Measurements from ENCODE around the gene ZNF469.

The ZNF469 gene

DNA sequence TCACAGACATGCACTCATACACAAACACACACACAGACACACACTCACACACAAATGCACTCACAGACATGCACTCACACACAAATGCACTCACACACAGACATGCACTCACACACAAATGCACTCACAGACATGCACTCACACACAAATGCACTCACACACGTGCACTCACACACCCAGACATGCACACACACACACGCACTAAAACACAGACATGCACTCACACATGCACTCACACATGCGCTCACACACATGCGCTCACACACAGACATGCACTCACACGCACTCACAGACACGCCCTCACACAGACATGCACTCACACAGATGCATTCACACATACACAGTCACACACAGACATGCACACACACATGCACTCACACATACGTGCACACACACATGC lies 2.7 kb upstream of the ZNF469 start:
- DNase-seq, result no peak

DNA sequence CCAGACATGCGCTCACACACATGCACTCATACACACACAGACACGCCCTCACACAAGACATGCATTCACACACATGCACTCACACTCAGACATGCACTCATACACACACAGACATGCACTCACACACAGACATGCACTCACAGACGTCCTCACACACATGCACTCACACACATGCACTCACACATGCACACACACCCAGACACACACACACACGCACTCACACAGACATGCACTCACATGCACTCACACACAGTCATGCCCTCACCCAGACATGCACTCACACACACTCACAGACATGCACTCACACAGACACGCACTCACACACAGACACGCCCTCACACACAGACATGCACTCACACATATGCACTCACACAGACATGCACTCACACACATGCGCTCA lies 2.1 kb upstream of the ZNF469 start:
- no peak for DNase-seq

DNA sequence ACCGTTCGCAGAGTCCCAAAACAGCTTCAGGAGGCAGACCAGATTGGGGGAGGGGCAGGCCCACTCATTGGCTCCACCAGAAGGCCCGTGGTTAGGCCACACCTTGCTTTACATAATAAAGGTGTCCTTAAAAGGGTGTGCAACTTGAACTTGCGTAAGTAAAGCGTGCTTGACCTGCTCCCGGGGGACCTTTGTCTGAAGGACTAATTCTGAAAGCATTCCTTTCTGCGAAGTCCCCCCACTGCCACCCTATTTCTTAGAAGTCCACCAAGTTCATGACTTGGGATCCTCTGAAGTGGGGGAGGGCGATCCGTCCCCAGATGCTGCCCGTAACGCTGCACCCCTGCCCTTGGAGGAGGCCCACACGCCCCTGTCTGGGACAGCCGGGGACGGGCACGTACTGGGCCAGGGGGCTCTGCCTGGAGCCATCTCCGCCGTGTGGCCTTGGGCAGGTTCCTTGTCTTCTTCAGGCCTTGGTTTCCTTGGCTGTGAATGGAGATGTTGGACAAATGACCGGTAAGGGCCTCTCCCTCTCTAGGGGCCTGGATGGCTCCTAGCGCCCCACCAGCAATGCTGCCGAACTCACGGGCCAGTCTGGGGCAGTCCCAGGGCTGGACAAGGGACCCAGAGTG lies 823 bp upstream of the ZNF469 start:
- no peak for DNase-seq

DNA sequence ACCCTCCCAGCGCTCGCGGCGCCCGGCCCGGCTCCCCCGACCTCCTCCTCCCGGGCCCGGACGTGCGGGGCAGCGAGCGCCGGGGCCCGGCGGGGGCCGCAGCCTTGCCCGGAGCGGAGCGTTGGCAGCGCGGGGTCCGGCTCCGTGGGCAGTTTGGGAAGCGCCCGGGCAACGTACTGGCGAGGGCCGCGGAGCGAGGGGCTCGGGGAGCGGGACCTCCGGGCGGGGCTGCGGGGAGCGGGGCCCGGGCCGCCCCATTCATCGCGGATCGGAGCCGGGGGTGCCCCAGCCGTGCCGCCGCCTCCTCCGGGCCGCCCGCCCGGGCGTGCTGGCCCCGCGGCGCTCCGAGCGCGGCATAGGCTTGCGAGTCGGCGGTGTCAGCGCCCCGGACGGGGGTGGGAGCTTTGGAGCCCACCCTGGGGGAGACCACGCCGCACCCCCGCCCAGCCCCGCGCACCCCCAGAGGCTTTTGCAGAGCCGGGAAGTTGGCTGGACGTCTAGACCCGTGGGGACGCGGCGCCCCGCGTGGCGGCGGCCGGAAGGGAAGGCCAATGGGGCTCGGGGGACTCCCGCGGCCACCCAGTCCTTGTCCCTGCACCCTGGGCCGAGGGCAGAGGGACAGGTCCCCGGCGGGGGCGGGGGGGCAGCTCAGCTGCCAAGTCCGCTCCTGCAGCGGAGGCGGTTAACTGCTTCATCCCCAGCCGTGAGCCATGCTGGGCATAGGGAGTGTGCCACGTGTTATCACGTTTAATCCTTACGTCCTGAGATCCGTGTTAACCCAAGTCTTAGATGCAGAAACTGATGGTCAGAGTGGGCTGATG lies 852 bp downstream of the ZNF469 start:
- DNase-seq, result no peak

DNA sequence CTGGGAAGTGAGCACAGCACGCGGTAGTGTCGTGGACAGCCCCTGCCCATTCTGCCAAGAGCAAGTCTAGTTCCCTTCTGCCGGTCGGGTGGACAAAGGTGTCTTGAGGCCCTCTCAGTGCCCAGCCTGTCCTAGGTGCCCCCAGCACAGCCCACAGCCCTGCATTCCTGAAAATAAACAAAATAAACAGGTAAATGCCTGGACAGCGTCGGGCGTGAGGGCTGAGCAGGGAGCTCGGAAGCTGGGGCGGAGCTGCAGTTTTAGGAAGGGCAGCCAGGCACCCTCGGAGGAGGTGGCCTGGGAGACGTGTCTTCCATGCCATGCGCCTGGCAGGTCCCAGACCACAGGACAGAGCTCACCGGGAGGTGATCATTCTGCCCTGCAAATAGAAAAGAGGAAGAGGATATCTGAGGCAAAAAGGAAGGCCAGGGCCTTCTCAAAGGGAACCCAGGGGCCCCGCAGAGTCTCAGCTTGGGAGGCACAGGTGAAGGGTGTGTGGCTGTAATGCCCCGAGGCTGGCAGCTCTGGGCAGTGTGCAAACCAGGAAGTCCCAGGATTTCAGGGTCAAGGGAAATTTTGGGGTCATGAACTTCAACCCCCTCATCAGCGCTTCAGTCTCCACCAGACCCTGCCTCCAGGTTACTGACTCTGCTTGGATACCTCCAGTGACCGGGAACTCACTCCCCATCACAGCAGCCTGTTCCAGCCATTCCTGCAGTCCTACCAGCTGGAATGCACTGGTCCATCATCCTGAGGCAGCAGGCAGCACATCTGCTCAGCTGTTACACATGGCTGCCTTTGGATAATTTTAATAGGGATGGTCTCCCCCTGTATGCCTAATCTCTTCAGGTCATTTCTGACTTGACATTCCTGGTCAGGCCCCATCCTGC lies 1.7 kb downstream of the ZNF469 start:
- DNase-seq, result no peak

DNA sequence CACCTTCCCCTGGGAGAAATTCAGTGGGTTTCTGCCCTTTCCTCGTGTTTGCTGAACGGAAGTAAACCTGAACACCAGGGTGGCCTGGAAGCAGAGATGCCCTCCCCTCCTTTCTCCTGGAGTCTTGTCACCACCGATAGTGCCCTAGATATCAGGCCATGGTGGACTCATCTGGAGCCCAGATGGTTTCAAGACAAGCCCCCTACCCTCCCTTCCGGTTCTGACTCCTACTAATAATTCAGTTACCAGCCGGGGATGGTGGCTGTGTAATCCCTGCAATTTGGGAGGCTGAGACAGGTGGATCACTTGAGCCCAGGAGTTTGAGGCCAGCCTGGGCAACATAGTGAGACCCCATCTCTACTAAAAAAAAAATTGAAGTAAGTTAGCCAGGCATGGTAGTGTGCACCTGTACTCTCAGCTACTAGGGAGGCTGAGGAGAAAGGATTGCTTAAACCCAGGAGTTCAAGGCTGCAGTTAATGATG lies 2.4 kb downstream of the ZNF469 start:
- DNase-seq, result no peak

DNA sequence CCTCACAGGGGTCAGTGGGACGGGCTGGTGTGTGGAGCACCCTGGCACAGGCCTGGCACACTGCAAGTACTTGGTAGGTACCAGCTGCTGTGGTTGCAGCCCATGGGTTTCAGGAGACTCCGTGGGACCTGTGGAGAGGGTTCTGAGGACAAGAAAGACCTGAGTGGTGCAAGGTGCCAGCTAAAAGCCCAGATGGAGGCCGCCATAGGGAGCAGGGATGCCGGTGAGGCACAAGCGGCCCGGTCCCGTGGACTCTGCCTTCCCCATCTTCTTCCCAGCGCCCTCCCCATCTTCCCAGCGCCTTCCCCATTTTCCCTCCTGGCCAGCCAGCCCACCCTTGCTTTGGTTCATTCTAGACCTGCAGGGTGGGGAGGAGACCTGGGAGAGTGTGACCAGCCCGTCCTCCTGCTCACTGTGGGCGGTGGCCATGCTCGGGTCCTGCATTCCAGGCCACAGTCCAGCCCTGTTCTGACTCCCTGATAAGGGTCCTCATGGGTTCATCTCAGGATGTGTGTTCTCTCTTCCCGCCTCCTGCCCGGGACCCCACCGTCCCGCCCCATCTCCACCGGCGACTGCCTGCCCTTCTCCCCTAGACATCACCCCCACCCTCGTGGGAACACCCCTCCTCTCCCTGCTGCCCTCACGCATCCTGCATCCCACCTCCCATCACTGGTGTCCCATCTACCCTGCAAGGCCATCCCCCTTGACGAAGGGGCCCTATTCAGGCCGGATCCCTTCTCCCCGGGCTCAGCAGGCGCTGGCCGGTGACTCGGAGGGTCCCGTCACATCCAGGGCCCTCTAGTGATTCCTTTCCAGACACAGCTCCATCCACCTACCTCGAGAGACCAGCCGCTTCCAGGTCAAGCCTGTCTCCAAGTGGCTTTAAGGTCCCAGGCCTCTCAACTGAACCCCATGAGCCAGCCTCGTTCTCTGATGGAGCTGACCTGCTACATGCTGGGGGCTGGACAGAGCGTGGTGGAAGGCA lies 3.4 kb downstream of the ZNF469 start:
- no peak for DNase-seq

DNA sequence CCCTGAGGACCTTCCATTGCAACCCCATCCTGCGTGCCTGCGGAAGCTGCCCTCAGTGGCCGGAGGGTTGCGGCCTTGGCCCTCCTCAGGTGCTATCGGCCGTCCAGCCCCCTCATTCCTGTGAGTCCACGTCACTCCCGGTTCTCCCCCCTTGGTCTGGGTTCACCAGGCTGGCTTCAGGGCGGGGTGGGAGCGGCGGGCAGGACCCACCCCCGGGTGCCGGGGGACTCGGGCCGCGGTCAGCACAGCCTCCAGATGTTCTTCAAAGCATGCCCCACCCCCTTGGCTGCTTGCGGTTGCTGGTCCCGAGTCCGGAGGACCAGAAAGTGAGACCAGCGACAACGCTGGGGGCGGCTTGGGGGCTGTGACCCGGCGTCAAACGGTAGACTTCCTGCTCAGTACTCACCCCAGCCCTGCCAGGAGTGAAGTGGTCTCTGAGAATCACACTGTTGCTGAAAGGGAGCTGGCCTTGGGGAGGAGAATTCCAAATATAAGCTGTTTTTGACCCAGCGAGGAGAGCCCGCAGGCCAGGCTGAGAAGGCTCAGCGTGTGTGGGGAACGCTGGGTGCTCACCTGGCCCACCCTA lies 4.5 kb downstream of the ZNF469 start:
- DNase-seq, result no peak

DNA sequence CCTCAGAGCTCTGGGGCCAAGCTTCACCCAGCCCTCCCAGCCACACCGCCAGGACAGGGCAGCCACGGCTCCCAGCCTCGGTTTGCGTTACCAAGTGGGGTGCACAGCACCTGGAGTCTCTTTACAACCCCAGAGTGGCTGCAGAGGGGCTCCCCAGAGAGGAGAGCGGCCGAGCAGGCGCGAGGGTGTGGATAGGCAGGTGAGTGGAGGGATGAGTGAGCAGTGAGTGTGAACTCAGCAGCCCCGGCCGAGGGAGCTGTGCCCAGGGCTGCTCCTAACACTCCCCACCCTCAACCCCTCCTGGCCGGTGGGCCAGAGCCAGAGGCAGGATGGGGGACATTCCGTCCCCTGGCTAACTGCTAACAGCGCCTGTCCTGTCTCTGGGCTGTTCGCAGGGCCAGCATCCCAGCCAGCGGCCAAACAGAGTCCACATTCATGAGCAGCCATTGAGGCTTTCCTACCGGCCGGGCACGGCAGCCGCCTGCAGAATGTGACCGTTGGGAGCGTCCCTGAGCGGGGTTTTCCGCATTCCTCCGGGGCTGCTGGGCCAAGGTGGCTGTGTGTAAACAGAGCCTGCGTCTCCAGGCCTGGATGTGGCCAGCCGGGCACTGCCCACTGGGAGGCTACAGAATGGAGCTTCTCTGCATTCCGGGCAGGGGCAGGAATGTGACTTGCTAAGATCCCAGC lies 5.3 kb downstream of the ZNF469 start:
- DNase-seq, result no peak

DNA sequence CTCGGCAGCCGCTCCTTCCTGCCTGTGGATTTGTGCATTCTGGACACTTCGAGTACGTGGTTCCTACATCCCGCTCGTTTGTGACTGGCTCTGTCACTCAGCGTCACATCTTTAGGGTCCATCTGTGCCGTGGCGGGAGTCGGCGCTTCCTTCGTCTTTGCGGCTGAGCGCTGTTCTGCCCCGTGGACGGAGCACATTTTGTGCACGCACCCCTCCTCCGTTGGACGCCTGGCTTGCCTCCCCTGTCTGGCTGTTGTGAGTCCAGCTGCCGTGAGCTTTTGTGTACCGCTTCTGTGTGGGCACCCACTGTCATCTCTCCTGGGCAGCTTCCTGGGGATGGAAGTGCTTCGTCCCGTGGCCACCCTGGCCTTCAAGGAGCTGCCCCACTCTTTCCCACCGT lies 6.4 kb downstream of the ZNF469 start:
- no peak for DNase-seq

DNA sequence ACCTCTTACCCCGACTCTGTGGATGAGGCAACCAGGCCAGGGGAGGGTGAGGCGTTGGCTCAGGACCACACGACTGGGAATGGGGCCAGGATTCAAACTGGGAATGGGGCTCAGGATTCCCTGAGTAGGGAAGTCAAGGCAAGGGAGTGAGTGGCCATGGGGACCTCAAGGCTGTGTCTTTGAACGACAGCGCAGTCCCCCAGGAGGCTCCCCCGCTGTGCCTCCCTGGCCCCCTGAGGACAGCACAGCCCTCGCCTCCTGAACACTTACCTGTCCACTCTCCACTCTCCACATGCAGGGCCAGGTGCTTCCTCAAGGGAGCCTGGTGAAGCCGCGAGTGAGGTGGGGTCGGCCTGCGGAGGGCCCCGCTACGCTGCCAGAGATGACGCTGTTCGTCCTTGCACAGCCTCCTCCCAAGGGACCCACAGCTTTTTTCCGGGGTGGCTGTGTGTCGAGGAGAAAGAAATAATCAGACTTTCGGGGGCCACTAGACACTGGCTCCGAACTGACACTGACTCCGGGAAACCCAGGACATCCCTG lies 6.9 kb downstream of the ZNF469 start:
- no peak for DNase-seq

DNA sequence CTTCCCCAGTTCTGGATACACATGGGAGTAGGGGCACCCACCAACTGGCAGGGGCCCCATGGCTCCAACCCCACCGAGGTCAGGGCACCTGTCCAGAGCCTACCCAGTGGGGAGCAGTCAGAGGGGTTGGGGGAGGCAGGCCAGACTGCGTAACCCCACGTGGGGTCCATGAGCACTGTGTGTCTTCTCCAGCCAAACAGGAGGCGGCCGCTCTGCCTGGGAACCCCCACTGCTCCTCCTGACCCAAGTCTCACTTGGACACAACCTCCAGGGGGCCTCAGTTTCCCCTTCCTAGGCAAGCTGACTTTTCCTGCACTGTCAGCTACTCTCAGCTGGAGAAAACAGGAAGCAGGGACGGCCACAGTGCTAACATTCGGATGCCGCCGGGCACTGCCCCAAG lies 7.5 kb downstream of the ZNF469 start:
- no peak for DNase-seq

DNA sequence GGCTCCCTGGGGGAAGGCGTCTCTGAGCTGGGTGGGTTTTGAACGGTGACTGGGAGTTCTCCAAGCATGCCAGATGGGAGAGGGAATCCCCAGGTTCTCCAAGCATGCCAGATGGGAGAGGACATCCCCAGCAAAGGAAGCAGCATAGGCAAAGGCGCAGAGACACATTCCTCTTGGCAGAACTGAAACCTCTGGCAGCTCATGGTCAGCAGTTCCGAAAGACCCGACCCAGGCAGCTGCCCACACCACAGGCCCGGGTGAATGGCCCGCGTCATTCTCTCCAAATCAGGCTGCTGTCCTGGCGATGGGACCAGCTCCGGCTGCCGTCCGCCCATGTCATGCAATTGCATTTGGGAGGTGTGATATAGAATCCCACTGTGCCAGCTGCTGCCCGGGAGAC lies 8.0 kb downstream of the ZNF469 start:
- no peak for DNase-seq

DNA sequence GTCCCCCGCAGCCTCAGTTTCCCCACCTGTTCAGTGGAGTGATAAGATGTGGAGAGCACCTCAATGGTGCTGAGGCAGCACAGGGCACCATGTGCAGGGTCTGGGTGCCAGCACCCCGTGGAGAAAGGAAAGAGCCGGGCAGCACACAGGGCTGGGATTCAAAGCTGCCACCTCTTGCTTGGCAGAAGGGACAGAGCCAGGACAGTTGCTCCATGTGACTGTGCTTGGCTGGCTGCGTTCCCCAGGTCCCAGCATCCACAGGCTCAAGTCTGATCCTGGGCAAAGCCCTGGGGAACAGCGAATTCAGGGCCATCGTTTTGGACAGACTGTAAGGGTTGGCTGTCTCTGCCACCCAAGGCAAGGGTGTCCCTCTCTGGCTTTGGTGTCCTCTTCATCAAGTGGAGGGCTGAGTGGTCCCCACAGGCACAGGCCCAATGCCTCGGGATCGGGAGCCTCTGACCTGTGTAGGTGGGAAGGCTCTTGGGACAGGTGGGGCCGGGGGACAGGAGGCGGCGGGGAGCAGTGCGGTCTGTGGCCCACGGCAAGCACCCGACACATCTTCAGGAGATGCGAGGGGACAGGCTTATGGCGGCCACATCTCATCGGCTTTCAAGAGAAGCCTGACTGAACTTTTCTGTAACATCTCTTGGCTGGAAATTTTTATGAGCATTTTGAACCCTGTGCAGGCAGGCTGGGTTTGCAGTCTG lies 8.5 kb downstream of the ZNF469 start:
- DNase-seq, result no peak

DNA sequence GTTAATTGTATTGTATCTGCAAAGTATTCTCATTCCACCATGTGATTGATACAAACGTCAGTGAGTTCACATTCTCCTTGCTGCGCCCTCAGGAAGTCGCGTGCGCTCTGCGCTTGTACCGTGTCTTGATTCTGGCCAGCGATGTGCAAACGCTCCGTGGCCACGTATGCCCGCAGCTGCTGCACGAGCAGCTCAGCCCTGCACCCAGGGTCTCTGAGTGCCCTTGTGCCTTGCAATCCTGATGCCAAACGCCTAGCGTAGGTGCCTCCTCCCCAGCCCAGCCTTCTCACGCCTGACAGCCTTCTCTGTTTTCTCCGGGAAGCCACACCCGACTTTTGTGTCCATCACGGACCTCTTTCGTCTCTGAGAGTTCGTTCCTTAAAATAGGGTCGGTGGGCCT lies 9.4 kb downstream of the ZNF469 start:
- DNase-seq, result no peak

DNA sequence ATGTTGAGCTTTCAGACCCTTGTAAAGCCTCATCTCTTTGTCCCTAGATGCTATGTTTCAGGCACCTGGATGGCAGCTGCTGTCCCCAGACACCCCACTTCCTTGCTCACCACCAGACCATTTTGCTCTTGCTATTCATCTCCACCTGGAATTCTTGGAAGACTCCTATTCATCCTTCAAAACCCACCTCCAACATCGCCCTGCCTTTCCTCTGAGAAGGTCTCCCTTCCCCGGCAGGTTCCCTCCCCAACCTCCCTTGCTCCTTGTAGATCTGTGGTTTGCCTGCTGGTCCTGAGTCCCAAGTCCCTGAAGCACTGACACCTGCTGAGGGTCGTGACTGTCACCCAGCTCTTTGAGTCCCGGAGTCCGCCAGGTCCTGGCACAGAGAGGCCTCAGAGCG lies 9.9 kb downstream of the ZNF469 start:
- DNase-seq, result no peak

DNA sequence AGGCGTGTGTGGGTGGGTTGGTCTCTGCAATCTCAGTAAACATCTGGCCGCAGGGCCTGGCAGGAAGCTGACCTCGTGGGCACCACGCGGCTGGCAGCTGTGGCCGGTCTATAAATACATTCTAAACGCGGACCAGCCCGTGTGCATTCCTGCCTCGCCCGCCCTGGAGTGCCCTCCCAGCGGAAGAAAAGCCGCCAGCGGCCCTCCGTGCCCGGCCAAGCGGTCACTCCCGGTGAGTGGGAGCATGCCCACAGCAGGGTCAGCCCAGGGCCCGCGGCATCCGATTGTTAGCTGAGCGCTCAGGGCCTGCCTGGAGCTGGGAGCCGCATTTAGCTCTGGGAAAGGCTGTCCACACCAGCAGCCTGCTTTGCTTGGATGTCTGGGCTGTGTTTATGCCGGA lies 10.3 kb downstream of the ZNF469 start:
- no peak for DNase-seq

DNA sequence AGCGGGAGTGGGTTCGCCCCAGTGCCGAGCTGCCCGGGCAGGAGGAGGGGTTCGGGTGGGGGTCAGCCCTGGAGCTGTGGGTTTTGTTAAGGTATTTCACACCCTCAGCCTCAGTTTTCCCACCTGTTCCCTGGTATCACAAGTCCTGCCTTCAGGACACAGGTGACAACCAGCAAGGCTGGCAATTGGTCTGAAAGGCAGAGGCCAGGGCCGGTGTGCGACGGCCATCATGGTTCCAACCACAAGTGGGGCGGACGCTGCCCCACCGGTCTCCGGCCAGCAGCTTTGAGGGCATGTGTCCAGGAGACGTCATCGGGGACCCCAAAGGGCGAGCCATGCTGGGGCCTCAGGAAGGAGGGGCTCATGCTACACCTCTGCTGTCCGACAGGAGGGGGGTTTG lies 10.8 kb downstream of the ZNF469 start:
- DNase-seq, result no peak

DNA sequence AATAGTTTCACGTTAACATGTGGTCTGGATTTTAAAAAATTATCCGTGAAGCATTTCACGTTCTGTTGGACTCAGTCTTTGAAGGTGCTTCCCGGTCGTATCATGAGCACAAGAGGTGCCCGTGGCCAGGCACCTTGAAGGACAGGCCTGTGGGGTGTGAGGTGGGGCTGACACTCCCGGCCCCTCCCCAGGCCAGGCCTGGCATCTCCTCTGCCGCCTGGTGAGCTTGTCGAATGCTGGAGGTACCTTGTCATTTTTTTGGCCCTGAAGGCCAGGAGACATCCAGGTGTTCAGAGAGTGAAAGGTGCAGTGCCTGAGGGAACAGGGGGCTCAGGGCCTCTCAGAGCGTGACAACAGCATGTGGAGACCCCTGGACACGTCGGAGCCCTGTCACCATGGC lies 11.7 kb downstream of the ZNF469 start:
- DNase-seq, result no peak
